NCI-H774 (cell line): Measurements from ENCODE around the gene PAFAH1B1.
"Not testable (repeated sequence)": the region's sequence is repeated elsewhere in the genome, so short reads cannot be mapped to it uniquely, and the experiment has no call there.

Experiments used
- DNase-seq: peaks from one replicate; lab custom pipeline; 2025; lab: John Stamatoyannopoulos, UW

PAFAH1B1 gene

DNA sequence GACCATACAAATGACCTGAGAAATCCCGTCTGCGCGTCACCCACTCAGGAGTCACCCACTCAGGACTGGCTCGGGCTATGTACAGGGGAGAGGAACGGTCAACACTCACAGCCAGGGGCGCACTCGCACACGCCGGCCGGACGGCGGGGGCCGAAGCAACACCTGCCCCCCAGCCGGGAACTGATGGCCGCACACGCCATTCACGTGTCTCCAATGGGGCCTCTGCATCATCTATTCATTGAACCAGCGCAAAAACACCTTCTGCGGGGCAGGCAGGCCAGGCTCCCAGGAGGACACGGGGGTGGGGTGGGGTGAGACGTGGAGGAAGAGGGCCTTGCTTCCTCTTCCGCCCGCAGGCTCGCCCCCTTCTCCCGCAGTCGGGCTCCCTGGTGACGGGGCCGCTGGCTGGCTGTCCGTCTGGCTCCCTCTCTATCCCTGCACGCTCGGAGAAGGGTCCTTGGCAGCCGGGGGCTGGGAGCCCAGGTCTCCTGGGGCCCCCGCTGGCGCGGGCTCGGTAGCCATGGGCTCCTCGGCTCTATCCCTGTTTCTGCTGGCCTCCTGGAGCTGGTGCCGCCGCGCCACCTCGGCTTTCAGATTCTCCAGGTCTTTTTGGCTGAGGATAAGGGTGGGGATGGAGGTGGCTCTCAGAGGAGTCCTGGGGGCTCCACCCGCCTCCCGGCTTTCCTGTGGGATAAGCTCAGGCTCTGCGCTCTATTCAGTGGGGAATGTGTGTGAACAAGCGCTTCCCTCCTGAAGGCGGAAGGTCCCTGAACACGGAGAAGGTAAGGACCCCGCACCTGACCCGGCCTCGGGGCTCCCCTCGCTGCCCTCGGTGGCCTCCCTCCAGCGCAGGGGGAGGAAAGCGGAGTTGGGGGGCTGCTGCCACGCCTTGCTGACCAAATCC, 97.0 kb downstream of the PAFAH1B1 start:
- DNase-seq: no peak

- DNase-seq: no peak
These were observed 97.8 kb downstream of the PAFAH1B1 start for GRCh38 chr17:2691069-2691871.

DNA sequence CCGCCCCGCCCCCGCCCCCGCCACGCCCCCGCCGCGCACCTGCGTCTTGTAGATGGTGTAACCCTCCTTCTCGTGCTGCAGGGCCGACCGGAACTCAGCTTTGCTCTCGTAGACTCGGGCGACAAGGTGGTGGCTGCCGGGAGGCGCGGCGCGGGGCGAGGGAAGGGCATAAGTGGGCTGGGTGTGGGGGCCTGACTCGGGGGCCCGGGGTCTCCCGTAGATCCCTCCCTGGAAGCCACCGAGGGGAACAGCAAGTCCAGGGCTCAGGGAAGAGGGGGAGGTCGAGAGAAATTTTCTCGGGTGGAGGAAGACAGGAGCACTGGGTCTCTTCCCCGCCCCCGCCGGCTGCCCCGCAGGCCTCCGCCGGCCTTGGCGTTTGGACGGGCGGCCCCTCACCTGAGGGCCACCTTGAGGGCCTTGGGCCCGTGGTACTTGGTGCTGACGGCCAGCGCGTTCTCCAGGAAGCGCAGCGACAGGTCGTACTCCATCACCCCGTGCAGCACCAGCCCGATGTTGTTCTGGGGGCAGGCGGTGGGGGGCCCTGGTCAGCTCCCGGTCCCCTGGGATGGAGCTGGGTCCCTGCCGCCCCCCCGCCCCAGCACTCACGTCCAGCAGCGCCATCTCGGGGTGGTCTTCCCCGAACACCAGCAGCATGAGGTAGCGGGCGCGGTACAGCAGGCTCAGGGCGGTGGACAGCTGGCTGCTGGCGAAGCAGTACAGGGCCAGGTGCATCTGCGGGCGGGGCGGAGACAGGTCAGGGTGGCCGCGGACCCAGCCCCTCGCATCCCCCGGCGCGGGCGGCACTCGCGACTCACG, 98.7 kb downstream of the PAFAH1B1 start:
- no peak for DNase-seq

GRCh38 chr17:2692781-2693135, 99.3 kb downstream of the PAFAH1B1 start:
- no peak for DNase-seq

DNA sequence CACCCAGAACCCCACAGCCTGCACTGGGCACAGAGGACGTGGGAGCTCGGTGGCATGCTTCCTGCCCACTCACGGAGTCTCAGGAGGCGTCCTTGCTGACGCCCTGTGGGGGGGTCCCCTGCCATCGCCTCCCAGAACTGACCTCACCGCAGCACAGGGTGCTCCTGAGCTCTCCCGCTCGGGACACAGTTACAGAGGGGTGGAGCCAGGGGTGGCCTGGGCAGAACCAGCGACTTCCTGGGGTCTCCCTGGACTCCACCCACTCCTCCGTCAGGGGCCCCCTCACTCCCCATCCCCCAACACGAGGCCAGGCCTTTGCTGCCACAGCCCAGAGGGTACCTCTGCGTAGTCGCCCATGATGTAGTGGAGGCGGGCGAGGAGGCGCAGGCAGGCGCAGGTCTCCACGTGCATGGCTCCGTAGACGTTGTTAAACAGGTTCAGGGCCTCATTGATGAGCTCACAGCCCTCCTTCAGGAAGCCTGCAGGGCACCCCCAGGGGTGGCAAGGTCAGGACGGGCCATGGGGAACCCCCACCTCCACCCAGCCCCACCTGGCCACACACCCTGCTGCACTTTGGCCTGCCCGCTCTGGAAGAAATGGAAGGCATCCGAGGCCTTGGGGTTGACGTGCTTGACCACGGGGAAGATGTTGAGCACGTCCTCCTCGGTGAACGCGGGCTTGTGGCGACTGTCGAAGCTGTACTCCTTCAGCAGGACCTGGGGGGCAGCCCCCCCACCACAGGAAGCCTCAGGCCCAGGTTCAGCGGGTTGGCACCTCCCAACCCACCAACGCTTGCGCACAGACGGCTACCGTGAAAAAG, 100.3 kb downstream of the PAFAH1B1 start:
- no peak for DNase-seq

- no peak for DNase-seq
These were observed 101.2 kb downstream of the PAFAH1B1 start for GRCh38 chr17:2694381-2695242.

- DNase-seq: no peak
These were observed 101.9 kb downstream of the PAFAH1B1 start for GRCh38 chr17:2695243-2695960.

- DNase-seq: no peak
These were observed 102.7 kb downstream of the PAFAH1B1 start for GRCh38 chr17:2695961-2696760.

DNA sequence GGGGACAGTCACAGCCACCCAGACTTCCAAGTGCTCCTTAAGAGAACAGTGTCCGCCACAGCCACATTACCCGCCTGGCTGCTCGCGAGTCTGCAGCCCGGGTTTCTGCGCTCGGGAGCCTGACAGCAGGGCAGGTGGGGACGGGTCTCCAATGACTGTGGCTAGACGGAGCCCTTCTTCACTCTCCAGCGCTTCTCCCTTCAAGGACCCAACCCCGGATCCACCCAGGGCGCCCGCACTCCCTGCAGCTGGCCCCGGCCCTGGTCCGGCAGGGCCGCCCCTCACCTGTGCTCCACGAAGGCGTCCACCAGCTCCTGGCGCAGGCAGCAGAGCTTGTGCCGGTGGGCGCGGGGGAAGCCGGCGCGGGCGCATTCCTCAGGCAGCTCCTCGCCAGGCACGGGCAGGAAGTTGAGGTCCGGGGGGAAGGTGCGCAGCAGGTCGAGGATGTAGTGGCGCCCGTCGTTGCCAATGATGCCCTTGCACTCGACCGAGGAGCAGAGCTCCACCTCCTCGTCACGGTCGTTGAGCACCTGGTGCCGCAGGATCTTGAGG, 104.2 kb downstream of the PAFAH1B1 start:
- DNase-seq: no peak

GRCh38 chr17:2699216-2699805, 105.9 kb downstream of the PAFAH1B1 start:
- not testable (repeated sequence) for DNase-seq

DNA sequence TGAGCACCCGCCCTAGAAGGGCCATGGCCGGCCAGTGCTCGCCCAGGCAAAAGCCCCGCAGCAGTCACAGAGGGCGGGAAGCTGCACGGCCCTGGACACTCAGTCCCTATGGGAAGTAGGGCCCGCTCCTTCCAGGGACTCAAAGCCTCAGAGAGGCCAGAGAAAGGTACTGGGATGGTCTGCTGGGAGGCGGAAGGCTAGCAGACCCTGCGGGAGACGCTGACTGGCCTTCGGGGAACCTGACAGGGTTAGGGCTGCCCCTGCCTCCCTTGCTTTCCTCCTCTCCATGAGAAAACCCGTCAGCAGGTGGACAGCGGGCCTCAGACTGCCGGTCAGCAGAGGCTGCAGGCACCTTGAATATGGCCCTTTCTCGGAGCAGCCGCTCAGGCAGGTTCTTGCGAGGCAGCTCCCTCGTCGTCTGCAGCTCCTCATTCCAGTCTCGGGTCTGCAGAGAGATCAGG, 106.6 kb downstream of the PAFAH1B1 start:
- DNase-seq: no peak

- DNase-seq: no peak
These were observed 107.2 kb downstream of the PAFAH1B1 start for GRCh38 chr17:2700491-2701141.

DNA sequence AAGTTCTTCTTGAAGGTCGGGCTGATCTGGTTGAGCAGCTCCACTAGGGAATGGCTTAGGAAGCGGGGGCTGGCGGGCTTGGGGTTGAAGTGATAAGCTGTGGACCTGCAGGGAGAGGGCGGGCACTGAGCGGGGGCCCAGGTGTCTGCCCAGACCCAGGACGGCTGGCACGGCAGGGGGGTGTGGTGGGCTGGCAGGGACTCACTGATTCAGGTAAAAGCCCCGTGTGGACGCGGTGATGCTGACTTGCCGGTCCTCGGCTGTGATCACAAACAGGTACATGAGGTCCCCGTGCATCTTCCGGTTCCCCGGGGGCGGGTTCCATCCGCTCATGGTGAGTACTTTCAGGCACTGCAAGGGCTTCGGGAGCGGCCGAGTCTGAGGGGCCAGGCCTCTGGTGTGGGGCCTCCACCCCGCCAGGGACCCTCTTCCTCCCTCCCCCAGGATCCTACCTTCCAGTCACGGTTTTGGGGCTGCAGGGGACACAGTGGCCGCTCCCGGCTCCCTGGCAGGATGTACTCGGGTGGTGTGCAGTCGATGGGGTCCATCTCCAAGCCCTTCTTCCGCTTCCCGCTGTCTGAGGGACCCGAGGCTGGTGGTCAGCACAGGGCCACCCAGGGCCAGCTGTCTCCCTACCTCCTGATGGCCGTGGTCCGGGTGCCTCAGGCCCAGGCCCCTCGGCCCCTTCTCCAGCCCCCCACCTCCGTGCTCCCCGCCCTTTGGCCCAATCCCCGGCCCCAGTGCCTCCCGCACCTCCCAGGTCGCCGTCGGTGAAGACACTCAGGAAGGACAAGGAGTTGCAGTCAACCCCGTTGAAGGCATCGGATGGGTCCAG, 107.9 kb downstream of the PAFAH1B1 start:
- no peak for DNase-seq

DNA sequence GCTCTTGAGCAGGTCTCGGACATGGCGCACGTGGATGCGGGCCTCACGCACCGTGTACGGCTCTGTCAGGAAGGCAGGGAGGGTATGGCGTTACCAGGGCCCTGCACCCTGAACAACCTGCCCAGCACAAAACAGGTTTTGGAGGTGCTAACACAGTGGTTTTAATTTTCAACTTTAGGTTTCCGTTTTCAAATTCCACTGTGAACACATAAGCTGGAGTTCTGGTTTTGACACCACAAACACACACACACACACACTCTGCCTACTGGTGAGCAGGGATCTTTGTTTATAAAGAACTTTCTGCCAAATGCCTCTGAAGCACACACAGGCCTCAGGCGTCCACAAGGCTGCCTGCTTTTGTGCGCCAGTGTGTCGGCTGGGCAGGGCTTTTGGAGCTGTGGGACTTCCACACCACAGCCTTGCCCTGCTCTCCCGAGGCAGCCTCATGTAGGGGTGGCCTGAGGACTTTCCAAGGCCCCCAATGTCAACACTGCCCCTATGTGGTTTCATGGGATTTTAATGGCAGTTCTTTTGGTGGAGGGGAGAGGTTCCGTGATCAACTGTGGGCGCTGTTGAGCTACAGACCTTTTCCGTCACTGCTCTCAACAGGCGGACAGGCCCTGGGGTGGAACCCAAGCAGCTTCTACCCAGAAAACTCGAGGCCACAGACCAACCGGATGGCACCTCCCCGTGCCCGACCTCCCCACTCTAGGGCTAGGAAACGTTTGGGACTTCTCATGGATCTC, 108.7 kb downstream of the PAFAH1B1 start:
- no peak for DNase-seq

- DNase-seq: no peak
These were observed 109.7 kb downstream of the PAFAH1B1 start for GRCh38 chr17:2703181-2703580.

GRCh38 chr17:2703606-2704005, 110.2 kb downstream of the PAFAH1B1 start:
- no peak for DNase-seq
